Activated CD4-positive, alpha-beta T cell treated with anti-CD3 and anti-CD28 coated beads for 36 hours (primary cell): ENCODE results near the gene MAGEF1. TPM values are rescaled to one million over a fixed set of nuclear protein-coding genes. Genes with fewer than 3 reads are reported as not detected.

Experiments
- ATAC-seq: fragments of 200-7000 bp; cut with Tn5 transposase; one replicate; pipeline ENCODE4 v1.10.0; 2021; ENCODE audit warnings: mild to moderate bottlenecking, moderate library complexity
- CTCF ChIA-PET: fragments of 350-600 bp; sonication (Branson Sonifier 250); formaldehyde crosslinking; loops from one replicate; lab custom pipeline; 2021; ENCODE audit warnings: antibody characterized with exemption; lab: Charles Lee
- POLR2A ChIA-PET: fragments of 350-600 bp; sonication (Branson Sonifier 250); formaldehyde crosslinking; loops from one replicate; lab custom pipeline; 2021; ENCODE audit warnings: antibody characterized with exemption, inconsistent platforms; lab: Charles Lee
- DNase-seq: peaks from one replicate; pipeline ENCODE4 v3.0.0-alpha.2; 2020
- H3K27ac Mint-ChIP-seq: one replicate; pipeline ENCODE4 v1.8.0; 2021; ENCODE audit warnings: mixed read lengths
- H3K27me3 Mint-ChIP-seq: one replicate; pipeline ENCODE4 v1.8.0; 2021; ENCODE audit warnings: mixed read lengths
- H3K36me3 Mint-ChIP-seq: one replicate; pipeline ENCODE4 v1.8.0; 2021; ENCODE audit warnings: low read depth, mixed read lengths
- H3K4me1 Mint-ChIP-seq: one replicate; pipeline ENCODE4 v1.8.0; 2021; ENCODE audit warnings: mixed read lengths
- H3K4me3 Mint-ChIP-seq: one replicate; pipeline ENCODE4 v1.8.0; 2021; ENCODE audit warnings: mild to moderate bottlenecking, moderate library complexity, mixed read lengths
- H3K9me3 Mint-ChIP-seq: one replicate; pipeline ENCODE4 v1.8.0; 2021; ENCODE audit warnings: low read depth, mixed read lengths
- intact Hi-C, 2 experiments: fragments of 100-400 bp; cut with DNase I in 1 of 2; cut with micrococcal nuclease in 1 of 2; formaldehyde crosslinking; loops; one replicate each; pipeline versions ENCODE4 v1.14.2 to v1.15.1; 2022 to 2024; cut with DNase I, micrococcal nuclease
- total RNA-seq, 2 experiments: library from RNA; stranded (reverse); gene quantifications; one replicate each; pipeline ENCODE4 v1.2.3, GENCODE V29; 2021

MAGEF1 gene
- total RNA-seq, 2 experiments from 2014 or later, result 13.6 to 14.3 TPM

- Mint-ChIP-seq H3K27ac (no peak overlapping the region), H3K27me3 (peaks cover 5% of the 10 kb centered on the region), H3K4me3 (no peak overlapping the region), H3K4me1 (no peaks in the 10 kb centered on the region), H3K9me3 (no peaks in the 10 kb centered on the region), H3K36me3 (no peaks in the 10 kb centered on the region)
- intact Hi-C loops, result no loop called here
- CTCF ChIA-PET, result no interaction called here
- no peak for DNase-seq
- POLR2A ChIA-PET, result no interaction called here
- ATAC-seq, result no peak
These were observed 38.6 kb downstream of the MAGEF1 start for GRCh38 chr3:184672977-184673870.

- ChIA-PET POLR2A (no interaction called here), CTCF (no interaction called here)
These were observed 39.5 kb downstream of the MAGEF1 start for GRCh38 chr3:184672335-184672734.

DNA sequence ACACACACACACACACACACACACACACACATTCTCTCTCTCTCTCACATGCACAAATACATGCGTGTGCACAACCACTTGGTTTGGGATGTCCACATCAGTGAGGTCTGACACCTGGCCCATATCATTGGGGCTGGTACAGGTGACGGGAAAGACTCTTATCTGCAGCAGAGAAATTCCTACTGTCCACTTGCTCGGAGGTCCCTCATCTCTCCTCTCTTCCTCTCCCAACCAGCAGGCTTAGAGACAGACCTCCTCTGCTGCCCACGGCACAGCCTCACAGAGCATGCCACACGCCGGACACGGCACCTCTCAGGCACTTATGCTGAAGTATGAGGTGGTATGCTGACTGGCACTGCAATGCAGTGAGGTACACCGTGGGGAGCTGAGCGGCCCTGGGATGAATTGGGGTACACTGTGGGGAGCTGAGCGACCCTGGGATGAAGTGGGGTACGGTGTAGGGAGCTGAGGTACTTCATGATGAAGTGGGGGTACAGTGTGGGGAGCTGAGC is 41.7 kb downstream of the MAGEF1 start:
- DNase-seq (no peak), ATAC-seq (no peak)
- Mint-ChIP-seq H3K4me3 (no peak overlapping the region), H3K36me3 (no peaks in the 10 kb centered on the region), H3K9me3 (no peaks in the 10 kb centered on the region), H3K4me1 (no peaks in the 10 kb centered on the region), H3K27ac (no peak overlapping the region), H3K27me3 (peaks cover 3% of the 10 kb centered on the region)
- ChIA-PET CTCF (interaction anchor here (0.6 kb wide), 1 partner anchor 13 kb away, joined by 3 read pairs; no protein-coding TSS in a partner anchor), POLR2A (interaction anchor here (0.6 kb wide), 1 partner anchor 100 kb away, joined by 3 read pairs; no protein-coding TSS in a partner anchor)
- intact Hi-C loops, result no loop called here

More at GRCh38 chr3:184672335-184672734, 39.5 kb downstream of the MAGEF1 start:
- DNase-seq (no peak), ATAC-seq (no peak)
- no peak overlapping the region for H3K27ac Mint-ChIP-seq
- H3K27me3 Mint-ChIP-seq, result peaks cover 7% of the 10 kb centered on the region
- no peaks in the 10 kb centered on the region for H3K4me1 Mint-ChIP-seq
- no peak overlapping the region for H3K4me3 Mint-ChIP-seq
- intact Hi-C loops, result no loop called here
- H3K9me3 Mint-ChIP-seq, result no peaks in the 10 kb centered on the region
- no peaks in the 10 kb centered on the region for H3K36me3 Mint-ChIP-seq

DNA sequence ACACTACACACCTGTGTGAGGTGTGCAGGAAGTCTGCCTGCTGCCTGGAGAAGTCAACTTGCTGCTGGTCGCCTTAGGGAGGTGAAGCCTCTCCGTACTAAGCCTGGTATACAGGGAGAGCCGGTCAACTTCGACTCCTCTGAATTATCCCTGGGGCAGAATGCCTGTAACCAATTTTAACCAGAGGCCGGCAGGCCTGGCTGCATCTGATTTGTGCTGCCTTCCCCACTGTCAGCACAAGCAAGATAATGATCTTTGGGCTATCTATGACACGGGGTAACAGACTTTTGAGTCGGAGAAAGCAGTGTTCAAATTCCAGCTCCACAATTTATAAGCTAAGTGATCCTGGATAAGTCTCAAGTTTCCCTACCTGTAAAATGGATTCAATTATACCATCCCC is 42.3 kb downstream of the MAGEF1 start:
- Mint-ChIP-seq H3K4me1 (no peaks in the 10 kb centered on the region), H3K36me3 (no peaks in the 10 kb centered on the region), H3K4me3 (no peak overlapping the region), H3K27ac (no peak overlapping the region), H3K9me3 (no peaks in the 10 kb centered on the region), H3K27me3 (peaks cover 3% of the 10 kb centered on the region)
- DNase-seq (no peak), ATAC-seq (no peak)
- ChIA-PET CTCF (interaction anchor here (0.6 kb wide), 1 partner anchor 13 kb away, joined by 3 read pairs; no protein-coding TSS in a partner anchor), POLR2A (no interaction called here)
- intact Hi-C loops, result no loop called here

DNA sequence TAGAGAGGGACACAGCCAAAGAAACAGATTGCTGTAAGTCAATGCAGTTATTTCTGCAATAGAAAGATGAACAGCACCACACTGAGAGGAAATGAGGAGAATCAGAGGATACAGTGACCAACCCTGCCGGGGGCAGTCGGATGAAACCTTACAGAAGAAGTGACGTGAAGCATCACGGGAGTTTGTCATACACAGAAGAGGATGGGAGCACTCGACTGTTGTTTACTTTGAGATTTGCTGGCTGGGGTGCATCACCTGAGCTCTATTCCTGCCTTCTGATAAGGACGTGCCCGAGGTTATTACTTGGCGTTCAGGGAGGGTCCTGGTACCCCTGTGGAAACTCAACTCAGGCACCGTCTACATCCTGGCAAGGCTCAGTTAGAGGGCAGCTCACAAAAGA is 45.4 kb downstream of the MAGEF1 start:
- Mint-ChIP-seq H3K27me3 (peaks cover 3% of the 10 kb centered on the region), H3K4me3 (no peak overlapping the region), H3K27ac (no peak overlapping the region), H3K4me1 (no peaks in the 10 kb centered on the region), H3K36me3 (no peaks in the 10 kb centered on the region), H3K9me3 (no peaks in the 10 kb centered on the region)
- intact Hi-C loops, result no loop called here
- DNase-seq (no peak), ATAC-seq (no peak)
- ChIA-PET CTCF (interaction anchor here (0.7 kb wide), 1 partner anchor 9 kb away, joined by 3 read pairs; no protein-coding TSS in a partner anchor), POLR2A (no interaction called here)

GRCh38 chr3:184665101-184665500 is 46.8 kb downstream of the MAGEF1 start:
- Mint-ChIP-seq H3K36me3 (no peaks in the 10 kb centered on the region), H3K4me1 (no peaks in the 10 kb centered on the region), H3K27ac (no peak overlapping the region), H3K27me3 (peaks cover 3% of the 10 kb centered on the region), H3K9me3 (no peaks in the 10 kb centered on the region), H3K4me3 (no peak overlapping the region)
- DNase-seq (no peak), ATAC-seq (no peak)
- CTCF ChIA-PET, result interaction anchor here (0.5 to 1.1 kb wide), 2 partner anchors 26 to 115 kb away, joined by 3 to 4 read pairs; no protein-coding TSS in a partner anchor
- POLR2A ChIA-PET, result no interaction called here
- intact Hi-C loops, result no loop called here

DNA sequence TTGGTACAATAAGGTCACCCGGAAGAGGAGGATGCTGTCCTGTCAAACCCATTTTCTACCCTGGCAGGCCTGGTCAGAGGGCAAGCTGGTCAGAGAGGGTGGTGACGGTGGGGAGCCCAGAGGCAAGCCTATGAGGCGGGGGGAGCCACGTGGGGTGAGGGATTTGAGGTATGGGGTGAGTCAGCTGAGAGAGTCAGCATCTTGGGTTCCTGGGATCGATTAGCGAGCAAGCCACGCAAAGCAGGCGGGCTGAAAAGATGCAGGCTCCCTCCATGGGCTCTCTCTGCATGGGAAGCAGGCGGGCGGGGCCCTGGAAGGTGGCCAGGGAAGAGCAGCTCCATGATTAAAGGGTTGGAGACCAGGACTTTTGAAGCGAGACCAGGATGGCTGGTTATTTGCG is 48.1 kb downstream of the MAGEF1 start:
- intact Hi-C loops, result no loop called here
- Mint-ChIP-seq H3K9me3 (no peaks in the 10 kb centered on the region), H3K4me1 (no peaks in the 10 kb centered on the region), H3K27me3 (peaks cover 3% of the 10 kb centered on the region), H3K36me3 (no peaks in the 10 kb centered on the region), H3K4me3 (no peak overlapping the region), H3K27ac (no peak overlapping the region)
- POLR2A ChIA-PET, result no interaction called here
- ATAC-seq, result no peak
- DNase-seq, result no peak
- CTCF ChIA-PET, result no interaction called here

GRCh38 chr3:184663356-184663755 is 48.5 kb downstream of the MAGEF1 start:
- Mint-ChIP-seq H3K4me3 (no peak overlapping the region), H3K36me3 (no peaks in the 10 kb centered on the region), H3K27me3 (peaks cover 3% of the 10 kb centered on the region), H3K4me1 (no peaks in the 10 kb centered on the region), H3K9me3 (no peaks in the 10 kb centered on the region), H3K27ac (no peak overlapping the region)
- intact Hi-C loops, result no loop called here
- DNase-seq, result no peak
- ChIA-PET CTCF (no interaction called here), POLR2A (no interaction called here)
- ATAC-seq, result no peak

- intact Hi-C loops, result no loop called here
These were observed 49.7 kb downstream of the MAGEF1 start for GRCh38 chr3:184662187-184662586.

GRCh38 chr3:184660931-184661330 is 50.9 kb downstream of the MAGEF1 start:
- Mint-ChIP-seq H3K27me3 (no peaks in the 10 kb centered on the region), H3K36me3 (no peaks in the 10 kb centered on the region)

More at GRCh38 chr3:184662187-184662586, 49.7 kb downstream of the MAGEF1 start:
- no peak for DNase-seq
- no peaks in the 10 kb centered on the region for H3K27me3 Mint-ChIP-seq
- no peaks in the 10 kb centered on the region for H3K9me3 Mint-ChIP-seq
- peaks cover 6% of the 10 kb centered on the region for H3K4me1 Mint-ChIP-seq
- ATAC-seq, result no peak
- H3K4me3 Mint-ChIP-seq, result no peak overlapping the region
- H3K36me3 Mint-ChIP-seq, result no peaks in the 10 kb centered on the region
- H3K27ac Mint-ChIP-seq, result no peak overlapping the region
- ChIA-PET POLR2A (no interaction called here), CTCF (no interaction called here)

More at GRCh38 chr3:184660931-184661330, 50.9 kb downstream of the MAGEF1 start:
- Mint-ChIP-seq H3K9me3 (no peaks in the 10 kb centered on the region), H3K27ac (no peak overlapping the region), H3K4me1 (peaks cover 13% of the 10 kb centered on the region), H3K4me3 (no peak overlapping the region)
- CTCF ChIA-PET, result no interaction called here
- intact Hi-C loops, result no loop called here
- POLR2A ChIA-PET, result no interaction called here
- DNase-seq (no peak), ATAC-seq (no peak)
